DND-41 (cell line): ENCODE measurements around the gene STKLD1.

Experiments used
- EZH2 ChIP-seq: IDR thresholded peaks from 3 replicates; pipeline ENCODE4 v1.6.1; 2012; ENCODE audit warnings: borderline replicate concordance, low read depth, mild to moderate bottlenecking, moderate library complexity, low read length, inconsistent platforms; ENCODE audit not compliant: severe bottlenecking
- TF ChIP-seq, protein P1 (sequence below): IDR thresholded peaks from 2 replicates; pipeline ENCODE4 v1.5.1; 2012; ENCODE audit warnings: borderline replicate concordance, low read length, moderate library complexity, mild to moderate bottlenecking; ENCODE audit not compliant: poor library complexity, severe bottlenecking; ENCODE audit errors: extremely low read depth

DNA sequence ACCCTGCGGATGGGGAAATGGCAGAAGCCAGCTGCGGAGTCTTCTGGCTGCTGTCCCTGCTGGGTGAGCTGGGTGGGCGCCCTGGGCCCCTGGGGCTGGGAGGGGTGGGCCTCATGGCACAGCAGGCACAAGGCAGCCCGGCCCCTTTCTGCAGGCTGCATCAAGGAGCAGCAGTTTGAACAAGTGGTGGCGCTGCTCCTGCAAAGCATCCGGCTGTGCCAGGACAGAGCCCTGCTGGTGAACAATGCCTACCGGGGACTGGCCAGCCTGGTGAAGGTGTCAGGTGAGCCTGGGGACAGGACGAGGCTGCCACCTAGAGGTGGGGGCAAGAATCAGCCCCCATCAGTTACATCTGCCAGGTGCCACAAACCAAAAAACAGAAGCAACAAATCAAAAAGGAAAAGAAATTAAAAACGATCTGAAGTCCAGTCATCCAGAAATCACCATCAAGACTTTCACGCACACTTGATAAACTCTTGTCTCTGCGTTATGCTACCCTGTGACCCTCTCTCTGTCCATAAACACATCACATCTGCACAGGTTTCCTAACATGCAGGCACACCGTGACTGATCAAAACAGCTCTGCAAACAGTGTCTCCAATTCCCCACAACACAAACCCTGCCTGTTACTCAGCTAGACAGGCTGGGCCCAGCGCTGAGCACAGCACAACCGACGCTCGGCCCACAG lies 27.7 kb downstream of the STKLD1 start:
- TF ChIP-seq, protein P1, sequence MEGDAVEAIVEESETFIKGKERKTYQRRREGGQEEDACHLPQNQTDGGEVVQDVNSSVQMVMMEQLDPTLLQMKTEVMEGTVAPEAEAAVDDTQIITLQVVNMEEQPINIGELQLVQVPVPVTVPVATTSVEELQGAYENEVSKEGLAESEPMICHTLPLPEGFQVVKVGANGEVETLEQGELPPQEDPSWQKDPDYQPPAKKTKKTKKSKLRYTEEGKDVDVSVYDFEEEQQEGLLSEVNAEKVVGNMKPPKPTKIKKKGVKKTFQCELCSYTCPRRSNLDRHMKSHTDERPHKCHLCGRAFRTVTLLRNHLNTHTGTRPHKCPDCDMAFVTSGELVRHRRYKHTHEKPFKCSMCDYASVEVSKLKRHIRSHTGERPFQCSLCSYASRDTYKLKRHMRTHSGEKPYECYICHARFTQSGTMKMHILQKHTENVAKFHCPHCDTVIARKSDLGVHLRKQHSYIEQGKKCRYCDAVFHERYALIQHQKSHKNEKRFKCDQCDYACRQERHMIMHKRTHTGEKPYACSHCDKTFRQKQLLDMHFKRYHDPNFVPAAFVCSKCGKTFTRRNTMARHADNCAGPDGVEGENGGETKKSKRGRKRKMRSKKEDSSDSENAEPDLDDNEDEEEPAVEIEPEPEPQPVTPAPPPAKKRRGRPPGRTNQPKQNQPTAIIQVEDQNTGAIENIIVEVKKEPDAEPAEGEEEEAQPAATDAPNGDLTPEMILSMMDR = peak; percentile 59
- no peak for TF ChIP-seq EZH2
